Psoas muscle (tissue), 8 donors: Measurements from ENCODE around the gene GTF3C1. TPM values are rescaled to one million over a fixed set of nuclear protein-coding genes. Genes with fewer than 3 reads are reported as not detected.
"Not testable (repeated sequence)": the region's sequence is repeated elsewhere in the genome, so short reads cannot be mapped to it uniquely, and the experiment has no call there.

Experiments
- ATAC-seq, 4 donors: fragments of 200-7000 bp; cut with Tn5 transposase; one replicate each; pipeline ENCODE4 v1.9.1; 2020; ENCODE audit warnings: moderate library complexity in 3 of 4, mild to moderate bottlenecking in 2 of 4
- DNase-seq, 2 donors: peaks; one replicate each; pipeline ENCODE4 v3.0.0-alpha.2; 2020
- H3K27ac ChIP-seq: fragments of 200-600 bp; one replicate; pipeline ENCODE4 v1.8.0; 2022
- H3K27me3 ChIP-seq, 3 donors: fragments of 200-600 bp in 1 of 3; one replicate each; pipeline versions ENCODE4 v1.6.1 to v1.8.0; 2013 to 2022; ENCODE audit warnings: low read length in 2 of 3, mild to moderate bottlenecking in 2 of 3, moderate library complexity in 1 of 3; ENCODE audit not compliant: insufficient read depth in 3 of 3
- H3K36me3 ChIP-seq, 2 donors: fragments of 200-600 bp in 1 of 2; one replicate each; pipeline versions ENCODE4 v1.6.1 to v1.8.0; 2013 to 2022; ENCODE audit warnings: low read depth in 1 of 2, mild to moderate bottlenecking in 1 of 2, moderate library complexity in 1 of 2; ENCODE audit not compliant: insufficient read depth in 1 of 2
- H3K4me1 ChIP-seq: fragments of 200-600 bp; one replicate; pipeline ENCODE4 v1.8.0; 2022
- H3K4me3 ChIP-seq: fragments of 200-600 bp; one replicate; pipeline ENCODE4 v1.8.0; 2022; ENCODE audit warnings: mild to moderate bottlenecking
- H3K9me3 ChIP-seq: fragments of 200-600 bp; one replicate; pipeline ENCODE4 v1.8.0; 2022
- WGBS, 3 donors: extraction: QIAGEN DNeasy Blood & Tissue Kit; methylation state at CpG; one replicate each; pipeline versions ENCODE4 v1.1.6 to v1.1.7; 2013; 5-methylcytosine and 5-hydroxymethylcytosine counted together
- intact Hi-C, 2 donors: fragments of 100-400 bp; cut with DNase I; formaldehyde crosslinking; loops; one replicate each; pipeline versions ENCODE4 v1.11.0 to v1.14.2; 2022
- polyA plus RNA-seq, 3 donors: library from polyadenylated mRNA; stranded (reverse); fragments of 200-250 nt; gene quantifications; one replicate each; pipeline ENCODE4 v1.2.3, GENCODE V29; 2013
- total RNA-seq, 4 donors: library from RNA; stranded (reverse); fragmentation: NEBNext Ultra II Directional in 2 of 4; extraction: Animal tissue kit (Norgen Biotek cat#: 25700) in 2 of 4; gene quantifications; one replicate each; pipeline versions ENCODE4 v1.2.1 to v1.2.4, GENCODE V29; 2021 to 2023
- TF ChIP-seq, protein P1 (sequence below): fragments of 200-600 bp; IDR thresholded peaks from one replicate; pipeline ENCODE4 v1.8.0; 2022; ENCODE audit warnings: antibody characterized with exemption
- donor health status: healthy with polysubstance abuse.
- donor health status: DM: no; HTN: no; CAD: no; lungs with moderate emphysema.
- donor health status: Bipolar disorder and iron deficiency.
- donor health status: healthy.
- donor health status: DM: yes; HTN: yes; CAD: no.
- donor health status: DM: no; HTN: no; CAD: no.
- donor health status: DM: no; HTN: no; CAD: no.
- donor health status: DM: yes; HTN: yes; CAD: no.

GTF3C1 gene
- total and polyA plus RNA-seq, 7 donors: 35.2 to 95.5 (median 50.6) TPM

DNA sequence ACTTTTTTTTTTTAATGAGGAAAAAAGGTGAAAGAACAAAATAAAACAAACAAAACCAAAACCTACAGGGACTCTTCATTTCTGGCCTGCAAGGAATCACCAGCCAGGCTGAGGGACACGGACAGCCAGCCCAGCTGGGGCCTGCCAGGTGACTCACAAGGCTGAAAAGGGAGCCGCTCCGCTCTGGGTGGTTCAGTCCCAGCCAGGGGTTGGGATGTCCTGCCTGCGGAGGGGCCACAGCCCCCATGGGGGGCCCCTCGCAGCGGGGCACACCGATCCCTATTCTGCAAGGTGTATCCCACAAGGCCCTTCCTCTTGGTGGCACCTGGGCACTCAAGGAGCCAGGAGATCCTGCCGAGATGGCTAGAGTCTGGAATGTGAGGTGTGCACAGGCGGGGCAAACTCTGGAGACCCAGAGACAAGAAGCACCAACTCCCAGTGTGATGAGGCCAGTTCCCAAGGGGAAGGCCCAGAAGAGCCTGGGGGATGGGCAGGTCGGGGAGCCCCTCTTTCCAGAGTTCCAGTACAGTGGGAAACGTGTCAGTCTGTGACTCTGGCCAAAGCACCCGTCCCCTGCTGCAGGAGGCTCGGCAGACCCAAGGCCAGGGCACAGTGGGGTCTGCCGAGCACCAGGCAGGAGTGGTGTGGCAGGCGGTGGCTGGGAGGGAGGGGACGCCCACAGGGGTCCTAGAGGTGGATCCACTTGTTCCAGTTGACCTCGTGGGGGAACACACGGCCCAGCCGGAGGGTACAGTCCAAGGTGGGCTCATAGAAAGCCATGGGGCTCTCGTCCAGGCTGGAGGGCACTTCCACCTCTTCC is 88.8 kb downstream of the GTF3C1 start:
- peak; percentile 72 to 84 (median 78) for ATAC-seq
- peak overlapping the region; percentile 78 for H3K27ac ChIP-seq

DNA sequence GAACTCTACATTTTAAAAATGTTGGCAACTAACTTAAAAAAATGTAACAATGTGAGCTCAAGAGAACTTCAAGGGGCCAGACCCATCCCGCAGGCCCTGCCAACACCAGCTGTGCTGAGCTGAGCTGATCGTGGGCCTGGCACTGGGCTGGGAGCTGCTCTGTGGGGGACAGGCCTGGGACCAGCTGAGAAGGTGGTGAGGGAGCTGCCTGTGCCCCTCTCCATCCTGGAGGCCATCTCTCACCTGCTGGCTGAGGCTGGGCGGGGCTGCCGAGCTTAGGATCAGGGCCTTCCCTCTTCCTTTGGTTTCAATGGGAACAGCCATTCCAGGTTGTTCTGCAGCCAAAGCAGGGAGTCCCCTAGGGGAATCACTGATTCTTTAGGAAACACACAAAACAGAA is 89.5 kb downstream of the GTF3C1 start:
- peak overlapping the region; percentile 78 for H3K27ac ChIP-seq
- 44 to 70% (median 54%) methylated on average over 4 of the region's 4 CpGs for WGBS, 3 donors
- H3K36me3 ChIP-seq: peaks cover 8 to 52% of the 10 kb centered on the region in 2 donors
- H3K9me3 ChIP-seq: no peaks in the 10 kb centered on the region
- peaks cover 25% of the 10 kb centered on the region for H3K4me1 ChIP-seq
- intact Hi-C loops: loop anchor here in 1 of 2 donors (10.0 kb wide), 1 partner anchor 1515 kb away; the partner anchor contains the start of gene SPNS1
- H3K4me3 ChIP-seq: no peak overlapping the region
- ATAC-seq (no peak), DNase-seq (peak in 1 of 2 donors; percentile 52)
- H3K27me3 ChIP-seq: no peaks in the 10 kb centered on the region
- TF ChIP-seq, protein P1, sequence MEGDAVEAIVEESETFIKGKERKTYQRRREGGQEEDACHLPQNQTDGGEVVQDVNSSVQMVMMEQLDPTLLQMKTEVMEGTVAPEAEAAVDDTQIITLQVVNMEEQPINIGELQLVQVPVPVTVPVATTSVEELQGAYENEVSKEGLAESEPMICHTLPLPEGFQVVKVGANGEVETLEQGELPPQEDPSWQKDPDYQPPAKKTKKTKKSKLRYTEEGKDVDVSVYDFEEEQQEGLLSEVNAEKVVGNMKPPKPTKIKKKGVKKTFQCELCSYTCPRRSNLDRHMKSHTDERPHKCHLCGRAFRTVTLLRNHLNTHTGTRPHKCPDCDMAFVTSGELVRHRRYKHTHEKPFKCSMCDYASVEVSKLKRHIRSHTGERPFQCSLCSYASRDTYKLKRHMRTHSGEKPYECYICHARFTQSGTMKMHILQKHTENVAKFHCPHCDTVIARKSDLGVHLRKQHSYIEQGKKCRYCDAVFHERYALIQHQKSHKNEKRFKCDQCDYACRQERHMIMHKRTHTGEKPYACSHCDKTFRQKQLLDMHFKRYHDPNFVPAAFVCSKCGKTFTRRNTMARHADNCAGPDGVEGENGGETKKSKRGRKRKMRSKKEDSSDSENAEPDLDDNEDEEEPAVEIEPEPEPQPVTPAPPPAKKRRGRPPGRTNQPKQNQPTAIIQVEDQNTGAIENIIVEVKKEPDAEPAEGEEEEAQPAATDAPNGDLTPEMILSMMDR: no peak

More for the DNA sequence above, 88.8 kb downstream of the GTF3C1 start:
- intact Hi-C loops: loop anchor here in 1 of 2 donors (10.0 kb wide), 1 partner anchor 1514 kb away; the partner anchor contains the start of gene SPNS1
- no peaks in the 10 kb centered on the region for H3K27me3 ChIP-seq
- H3K4me1 ChIP-seq: peaks cover 25% of the 10 kb centered on the region
- WGBS, 3 donors: 56 to 69% (median 61%) methylated on average over 19 to 20 of the region's 20 CpGs
- H3K4me3 ChIP-seq: no peak overlapping the region
- TF ChIP-seq, protein P1: no peak
- H3K9me3 ChIP-seq: no peaks in the 10 kb centered on the region
- DNase-seq: peak; percentile 70 to 83
- peaks cover 9 to 58% of the 10 kb centered on the region in 2 donors for H3K36me3 ChIP-seq

DNA sequence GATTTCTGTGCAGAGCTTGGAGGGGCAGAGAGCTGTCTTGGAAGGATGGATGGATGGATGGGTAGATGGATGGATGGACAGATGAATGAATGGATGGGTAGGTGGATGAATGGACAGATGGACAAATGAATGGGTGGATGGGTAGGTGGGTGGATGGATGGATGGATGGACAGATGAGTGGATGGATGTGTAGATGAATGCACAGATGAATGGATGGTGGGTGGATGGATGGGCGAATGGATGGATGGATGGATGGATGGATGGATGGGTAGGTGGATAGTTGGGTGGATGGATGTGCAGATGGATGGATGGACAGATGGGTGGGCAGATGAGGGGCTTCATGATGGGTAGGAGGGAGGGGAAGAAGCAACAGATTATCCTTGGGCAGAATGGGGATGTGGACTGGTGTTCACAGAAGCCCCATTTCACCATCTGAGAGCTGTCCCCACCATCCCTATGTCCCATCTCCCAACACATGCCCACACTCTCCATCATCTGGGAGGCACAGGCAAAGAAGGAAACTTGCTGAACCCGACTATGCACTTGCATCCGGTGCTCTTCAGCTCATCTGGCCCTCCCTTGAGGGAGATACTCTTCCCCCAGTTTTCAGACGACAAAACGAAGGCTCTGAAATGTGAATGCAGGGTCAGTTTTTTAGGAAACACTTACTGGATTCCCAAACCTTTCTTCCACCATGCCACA is 90.6 kb downstream of the GTF3C1 start:
- H3K36me3 ChIP-seq: peaks cover 2 to 41% of the 10 kb centered on the region in 2 donors
- 83 to 91% (median 87%) methylated on average over 5 of the region's 5 CpGs for WGBS, 3 donors
- H3K27me3 ChIP-seq: no peaks in the 10 kb centered on the region

DNA sequence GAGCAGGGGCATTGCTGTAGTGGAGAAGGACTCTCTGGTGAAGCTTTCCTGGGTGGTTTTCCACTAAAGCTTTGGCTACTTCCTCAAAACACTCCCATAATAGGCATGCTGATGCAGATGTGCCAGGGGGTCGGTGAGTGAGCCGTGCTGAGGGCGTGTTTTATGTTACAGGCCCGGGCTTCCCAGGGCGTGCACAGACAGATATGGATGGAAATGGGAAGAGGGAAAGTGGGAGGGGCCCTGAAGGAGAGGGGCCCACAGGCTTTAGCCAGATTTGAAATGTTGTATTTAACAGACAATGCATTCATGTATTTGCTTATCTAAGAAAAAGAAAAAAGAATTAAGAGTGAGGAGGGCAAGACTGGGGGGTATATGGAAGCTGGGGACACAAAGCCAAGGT is 91.5 kb downstream of the GTF3C1 start:
- TF ChIP-seq, protein P1: no peak
- Histone ChIP-seq H3K9me3 (no peaks in the 10 kb centered on the region), H3K4me1 (peaks cover 25% of the 10 kb centered on the region), H3K27ac (no peak overlapping the region), H3K36me3 (peaks cover 2 to 32% of the 10 kb centered on the region in 2 donors), H3K27me3 (no peaks in the 10 kb centered on the region), H3K4me3 (no peak overlapping the region)
- WGBS, 3 donors: 75 to 80% (median 77%) methylated on average over 5 of the region's 5 CpGs
- peak in 1 of 2 donors; percentile 28 for DNase-seq
- ATAC-seq: no peak
- intact Hi-C loops: loop anchor here (5.0 to 10.0 kb wide), 4 partner anchors 223 to 301 kb away; no protein-coding TSS in a partner anchor

More for the DNA sequence above, 90.6 kb downstream of the GTF3C1 start:
- intact Hi-C loops: loop anchor here (5.0 to 10.0 kb wide), 4 partner anchors 224 to 302 kb away; no protein-coding TSS in a partner anchor
- DNase-seq (no peak), ATAC-seq (no peak)
- no peak overlapping the region for H3K4me3 ChIP-seq
- TF ChIP-seq, protein P1: no peak
- no peaks in the 10 kb centered on the region for H3K9me3 ChIP-seq
- peaks cover 25% of the 10 kb centered on the region for H3K4me1 ChIP-seq
- no peak overlapping the region for H3K27ac ChIP-seq

DNA sequence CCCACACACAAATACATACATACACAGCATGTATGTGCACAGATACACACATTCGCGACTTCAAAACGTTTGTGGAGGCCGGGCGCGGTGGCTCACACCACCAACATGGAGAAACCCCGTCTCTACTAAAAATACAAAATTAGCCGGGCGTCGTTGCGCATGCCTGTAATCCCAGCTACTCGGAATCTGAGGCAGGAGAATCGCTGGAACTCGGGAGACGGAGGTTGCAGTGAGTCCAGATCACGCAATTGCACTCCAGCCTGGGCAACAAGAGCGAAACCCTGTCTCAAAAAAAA is 92.2 kb downstream of the GTF3C1 start:
- H3K36me3 ChIP-seq: peaks cover 2 to 25% of the 10 kb centered on the region in 2 donors
- not testable (repeated sequence) for H3K27ac ChIP-seq, H3K9me3 ChIP-seq, H3K27me3 ChIP-seq, H3K4me3 ChIP-seq, DNase-seq, ATAC-seq
- WGBS, 3 donors: 87 to 94% (median 92%) methylated on average over 17 of the region's 17 CpGs
- intact Hi-C loops: loop anchor here (2.0 to 10.0 kb wide), 5 partner anchors 223 to 300 kb away; no protein-coding TSS in a partner anchor
- peaks cover 25% of the 10 kb centered on the region for H3K4me1 ChIP-seq
